PC-3 (cell line): Measurements from ENCODE around the gene HNRNPH1. TPM values are rescaled to one million over a fixed set of nuclear protein-coding genes. Genes with fewer than 3 reads are reported as not detected.

Experiments used
- ATAC-seq: fragments of 200-7000 bp; cut with Tn5 transposase; 2 replicates; pipeline ENCODE4 v1.9.1; 2020; ENCODE audit warnings: mild to moderate bottlenecking, moderate library complexity
- BruUV-seq: library from RNA; stranded (reverse); fragments of 400-500 nt; replicated peaks from 2 replicates; lab custom pipeline; 2021; lab: Mats Ljungman, UMichigan
- CTCF ChIA-PET: fragments of 300-600 bp; sonication (Branson Sonifier 250); formaldehyde crosslinking; loops from one replicate; lab custom pipeline; 2022; ENCODE audit warnings: antibody characterized with exemption; lab: Charles Lee
- POLR2A ChIA-PET: fragments of 300-600 bp; sonication (Branson Sonifier 250); formaldehyde crosslinking; loops from one replicate; lab custom pipeline; 2022; ENCODE audit warnings: antibody characterized with exemption; ENCODE audit not compliant: unreplicated experiment; lab: Charles Lee
- DNase-seq: peaks from one replicate; pipeline ENCODE4 v3.0.0-alpha.2; 2015
- H2AFZ ChIP-seq: fragments of 300-600 bp; sonication (generic); 2 replicates; pipeline ENCODE4 v1.6.0; 2016; ENCODE audit warnings: antibody characterized with exemption, low read length
- H3F3A ChIP-seq: fragments of 300-600 bp; sonication (generic); one replicate; pipeline ENCODE4 v1.6.0; 2017; ENCODE audit warnings: antibody characterized with exemption, low read length, control low read depth, mild to moderate bottlenecking; ENCODE audit not compliant: unreplicated experiment
- H3K27ac ChIP-seq: fragments of 300-600 bp; sonication (generic); 2 replicates; pipeline ENCODE4 v1.5.1; 2016; ENCODE audit warnings: mild to moderate bottlenecking, low read length
- H3K27me3 ChIP-seq: fragments of 300-600 bp; sonication (generic); 2 replicates; pipeline ENCODE4 v1.6.1; 2016; ENCODE audit warnings: low read length, mixed read lengths
- H3K36me3 ChIP-seq: fragments of 300-600 bp; sonication (generic); 2 replicates; pipeline ENCODE4 v1.6.1; 2016; ENCODE audit warnings: low read depth, mixed run types, low read length, mixed read lengths
- H3K4me1 ChIP-seq: fragments of 300-600 bp; sonication (generic); 2 replicates; pipeline ENCODE4 v1.5.1; 2016; ENCODE audit warnings: low read length; ENCODE audit not compliant: insufficient read depth
- H3K4me2 ChIP-seq: fragments of 300-600 bp; sonication (generic); 2 replicates; pipeline ENCODE4 v1.6.0; 2016; ENCODE audit warnings: low read length
- H3K4me3 ChIP-seq: fragments of 300-600 bp; sonication (generic); 2 replicates; pipeline ENCODE4 v1.5.1; 2016; ENCODE audit warnings: mild to moderate bottlenecking, low read length, mixed read lengths
- H3K79me2 ChIP-seq: fragments of 300-600 bp; sonication (generic); 2 replicates; pipeline ENCODE4 v1.6.1; 2017; ENCODE audit warnings: low read length, mixed read lengths
- H3K9ac ChIP-seq: fragments of 300-600 bp; sonication (generic); 2 replicates; pipeline ENCODE4 v1.6.0; 2016; ENCODE audit warnings: mild to moderate bottlenecking, low read length
- H3K9me2 ChIP-seq: fragments of 300-600 bp; sonication (generic); replicated peaks from 2 replicates; pipeline ENCODE4 v1.6.1; 2016; ENCODE audit warnings: mixed run types, low read length, mixed read lengths
- H3K9me3 ChIP-seq: fragments of 300-600 bp; sonication (generic); 2 replicates; pipeline ENCODE4 v1.6.1; 2016; ENCODE audit warnings: low read length, mixed read lengths
- H4K20me1 ChIP-seq: fragments of 300-600 bp; sonication (generic); 2 replicates; pipeline ENCODE4 v1.6.1; 2016; ENCODE audit warnings: low read length, mixed read lengths
- CTCF ChIP-seq: fragments of 300-600 bp; sonication (generic); conservative IDR thresholded peaks from 2 replicates; pipeline ENCODE4 v1.5.1; 2017; ENCODE audit warnings: antibody characterized with exemption, low read depth, mild to moderate bottlenecking, low read length
- EZH2 ChIP-seq: fragments of 300-600 bp; sonication (generic); IDR thresholded peaks from one replicate; pipeline ENCODE4 v1.6.1; 2017; ENCODE audit warnings: antibody characterized with exemption, mild to moderate bottlenecking, low read length; ENCODE audit not compliant: unreplicated experiment
- EZH2phosphoT487 ChIP-seq: fragments of 300-600 bp; sonication (generic); IDR thresholded peaks from 2 replicates; pipeline ENCODE4 v1.6.1; 2018; ENCODE audit warnings: mild to moderate bottlenecking, antibody characterized with exemption, low read length, borderline replicate concordance
- intact Hi-C: fragments of 100-400 bp; cut with micrococcal nuclease; formaldehyde crosslinking; loops from 2 replicates; pipeline ENCODE4 v1.9.0; 2023
- total RNA-seq: library from RNA; depleted of rRNA; stranded (reverse); fragments of >200 nt; gene quantifications from 2 replicates; pipeline ENCODE4 v1.2.3, GENCODE V29; 2014

The HNRNPH1 gene
- total RNA-seq, 1 experiment from 2014 or later = 533 TPM

- intact Hi-C loops = no loop called here
- no peak overlapping the region for H3K4me2 ChIP-seq
- ATAC-seq (no peak), DNase-seq (no peak)
- no peaks in the 10 kb centered on the region for H3F3A ChIP-seq
- no peak overlapping the region for H3K4me3 ChIP-seq
- H3K36me3 ChIP-seq = no peaks in the 10 kb centered on the region
- TF ChIP-seq EZH2phosphoT487 (no peak), EZH2 (no peak), CTCF (no peak)
- H4K20me1 ChIP-seq = no peaks in the 10 kb centered on the region
- H3K9ac ChIP-seq = no peak overlapping the region
- H3K27ac ChIP-seq = no peak overlapping the region
- H3K9me2 ChIP-seq = no peaks in the 10 kb centered on the region
- no TSS peak for BruUV-seq
- no peaks in the 10 kb centered on the region for H3K9me3 ChIP-seq
- H2AFZ ChIP-seq = no peak overlapping the region
- no peaks in the 10 kb centered on the region for H3K79me2 ChIP-seq
- ChIA-PET CTCF (no interaction called here), POLR2A (no interaction called here)
- H3K27me3 ChIP-seq = no peaks in the 10 kb centered on the region
- H3K4me1 ChIP-seq = no peaks in the 10 kb centered on the region
These were observed 21.4 kb downstream of the HNRNPH1 start for GRCh38 chr5:179601871-179602625.

GRCh38 chr5:179599973-179600372, 23.5 kb downstream of the HNRNPH1 start:
- DNase-seq (no peak), ATAC-seq (no peak)
- CTCF ChIA-PET = no interaction called here
- POLR2A ChIA-PET = no interaction called here
- no peak overlapping the region for H3K27ac ChIP-seq
- H3K9ac ChIP-seq = no peak overlapping the region
- no peaks in the 10 kb centered on the region for H4K20me1 ChIP-seq
- no peaks in the 10 kb centered on the region for H3K27me3 ChIP-seq
- no peaks in the 10 kb centered on the region for H3K4me1 ChIP-seq
- TF ChIP-seq CTCF (no peak), EZH2 (no peak), EZH2phosphoT487 (no peak)
- no peaks in the 10 kb centered on the region for H3K79me2 ChIP-seq
- no peaks in the 10 kb centered on the region for H3K9me3 ChIP-seq
- intact Hi-C loops = no loop called here
- H3F3A ChIP-seq = no peaks in the 10 kb centered on the region
- no peaks in the 10 kb centered on the region for H3K9me2 ChIP-seq
- no peak overlapping the region for H3K4me3 ChIP-seq
- H3K36me3 ChIP-seq = no peaks in the 10 kb centered on the region
- no TSS peak for BruUV-seq
- H2AFZ ChIP-seq = no peak overlapping the region
- H3K4me2 ChIP-seq = no peak overlapping the region

- BruUV-seq = no TSS peak
- ChIA-PET CTCF (no interaction called here), POLR2A (no interaction called here)
- Histone ChIP-seq H3K27ac (no peak overlapping the region), H2AFZ (no peak overlapping the region), H3K79me2 (no peaks in the 10 kb centered on the region), H3K9me3 (no peaks in the 10 kb centered on the region), H3F3A (no peaks in the 10 kb centered on the region), H3K9ac (no peak overlapping the region), H3K27me3 (no peaks in the 10 kb centered on the region), H4K20me1 (no peaks in the 10 kb centered on the region), H3K4me3 (no peak overlapping the region), H3K36me3 (no peaks in the 10 kb centered on the region; the same call in 1 of the 2 replicates), H3K4me2 (no peak overlapping the region), H3K4me1 (no peaks in the 10 kb centered on the region), H3K9me2 (no peaks in the 10 kb centered on the region)
- no peak for TF ChIP-seq EZH2phosphoT487
- TF ChIP-seq EZH2 = no peak
- no peak for DNase-seq
- ATAC-seq = no peak
- intact Hi-C loops = no loop called here
These were observed 23.9 kb downstream of the HNRNPH1 start for GRCh38 chr5:179599566-179599965.
